Fibroblast of the conjunctiva (primary cell): ENCODE results near the gene TIMP3.

Source experiments
- DNase-seq: peaks from one replicate; pipeline ENCODE4 v3.0.0-alpha.2; 2010; ENCODE audit warnings: low read depth

The TIMP3 gene

DNA sequence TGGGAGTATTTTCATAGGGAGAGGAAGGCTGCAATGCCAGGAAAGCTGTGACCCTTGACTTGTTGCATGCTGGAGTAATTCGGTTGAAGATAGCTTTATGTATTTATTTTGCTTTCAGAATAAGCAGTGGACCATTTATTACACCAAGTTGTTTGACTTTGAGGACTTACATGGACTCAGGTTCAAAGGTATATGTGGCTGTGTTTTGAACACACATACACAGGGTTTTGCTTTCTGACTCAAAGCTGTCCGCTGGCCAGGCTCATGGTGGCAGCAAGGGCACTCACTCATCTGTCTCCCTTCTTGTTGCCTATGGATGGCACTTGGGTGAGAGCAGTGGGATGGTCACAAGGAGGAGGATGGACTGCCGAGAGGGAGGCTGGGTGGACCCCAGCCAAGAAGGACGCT lies 6.5 kb downstream of the TIMP3 start:
- DNase-seq: no peak

GRCh38 chr22:32809786-32810554 lies 8.5 kb downstream of the TIMP3 start:
- DNase-seq: no peak

DNA sequence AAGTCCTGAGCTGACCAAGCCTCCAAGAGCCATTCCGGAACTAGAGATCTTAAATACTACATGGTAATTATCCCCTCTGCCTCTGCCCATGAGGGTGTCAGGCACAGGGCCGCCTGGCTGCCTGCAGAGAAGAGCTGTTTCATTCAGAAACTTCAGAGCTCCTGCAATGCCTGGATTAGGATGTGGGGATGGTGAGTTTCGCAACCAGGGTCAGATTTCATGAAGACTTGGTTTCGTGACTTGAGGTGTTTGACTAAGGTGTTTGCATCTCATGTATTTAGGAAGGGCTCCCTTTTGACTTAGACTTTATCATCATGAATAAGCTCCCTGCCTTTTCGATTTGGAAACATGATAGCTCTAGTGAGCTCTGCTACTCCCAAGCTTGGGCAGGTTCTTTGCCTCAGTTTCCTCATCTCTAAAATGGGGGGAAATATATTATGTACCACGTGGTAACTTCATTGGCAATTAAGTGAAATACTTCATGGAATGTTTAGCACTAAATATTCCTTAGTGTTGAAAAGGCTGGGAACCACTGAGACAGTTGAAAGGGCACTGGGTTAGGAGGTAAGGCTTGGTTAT lies 9.1 kb downstream of the TIMP3 start:
- DNase-seq: no peak

- DNase-seq: no peak
These were observed 10.5 kb downstream of the TIMP3 start for GRCh38 chr22:32811788-32812545.

GRCh38 chr22:32814285-32814860 lies 12.9 kb downstream of the TIMP3 start:
- no peak for DNase-seq

GRCh38 chr22:32815059-32815458 lies 13.6 kb downstream of the TIMP3 start:
- no peak for DNase-seq

DNA sequence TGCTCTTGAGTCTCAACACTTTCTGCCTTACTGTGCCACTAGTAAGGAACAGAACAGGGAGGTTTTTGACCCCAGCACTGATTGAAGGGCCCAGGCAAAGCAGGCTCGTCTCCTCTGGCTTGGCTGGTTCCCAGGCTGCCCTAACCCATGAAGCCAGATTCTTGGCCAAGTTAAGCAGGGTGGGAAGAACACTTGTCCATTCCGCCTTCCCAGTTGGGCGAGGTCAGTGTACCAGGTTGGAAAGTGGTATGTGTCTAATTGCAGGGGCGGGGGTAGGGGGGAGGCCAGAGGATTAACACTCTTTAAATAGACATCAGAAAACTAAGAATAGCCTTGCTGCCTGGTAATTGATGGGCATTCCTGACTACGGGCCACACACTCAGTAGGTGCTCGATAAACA lies 14.4 kb downstream of the TIMP3 start:
- DNase-seq: no peak

- DNase-seq: no peak
These were observed 15.7 kb downstream of the TIMP3 start for GRCh38 chr22:32817137-32817730.

GRCh38 chr22:32818446-32819115 lies 17.1 kb downstream of the TIMP3 start:
- no peak for DNase-seq

- no peak for DNase-seq
These were observed 17.6 kb downstream of the TIMP3 start for GRCh38 chr22:32819120-32819519.

GRCh38 chr22:32820131-32821119 lies 18.9 kb downstream of the TIMP3 start:
- no peak for DNase-seq

DNA sequence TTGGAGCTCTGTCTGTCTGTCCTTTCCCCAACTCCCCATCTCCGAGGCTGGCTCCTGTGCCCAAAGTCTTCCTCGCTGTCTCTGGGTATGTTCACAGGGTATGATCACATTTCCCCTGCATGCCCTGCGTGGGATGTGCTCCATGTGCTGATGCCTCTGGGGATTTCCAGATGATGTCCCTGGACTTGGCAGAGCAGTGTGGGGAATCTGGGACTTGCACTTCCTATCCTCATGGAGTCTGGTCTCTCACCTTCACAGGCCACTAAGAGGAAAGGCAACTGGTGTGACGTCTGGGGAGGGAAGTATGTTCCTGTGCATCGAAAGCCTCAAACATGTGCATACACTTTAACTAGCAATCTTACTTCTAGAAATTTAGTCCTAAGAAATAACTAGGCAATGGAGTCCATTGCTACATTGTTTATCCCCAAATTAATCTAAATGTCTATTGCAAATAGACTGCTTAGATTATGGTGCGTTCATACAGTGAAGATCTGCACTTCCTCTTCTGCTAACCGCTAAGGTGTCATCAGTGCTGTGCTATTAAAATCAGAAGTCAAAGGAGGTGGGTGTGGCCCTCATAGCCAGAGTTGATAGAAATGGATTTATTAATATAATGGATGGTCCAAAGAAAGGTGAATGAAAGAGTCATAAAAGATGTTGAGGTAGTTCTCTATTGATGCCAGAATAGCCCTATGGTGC lies 20.8 kb downstream of the TIMP3 start:
- DNase-seq: no peak

- no peak for DNase-seq
These were observed 21.7 kb downstream of the TIMP3 start for GRCh38 chr22:32823024-32823730.

DNA sequence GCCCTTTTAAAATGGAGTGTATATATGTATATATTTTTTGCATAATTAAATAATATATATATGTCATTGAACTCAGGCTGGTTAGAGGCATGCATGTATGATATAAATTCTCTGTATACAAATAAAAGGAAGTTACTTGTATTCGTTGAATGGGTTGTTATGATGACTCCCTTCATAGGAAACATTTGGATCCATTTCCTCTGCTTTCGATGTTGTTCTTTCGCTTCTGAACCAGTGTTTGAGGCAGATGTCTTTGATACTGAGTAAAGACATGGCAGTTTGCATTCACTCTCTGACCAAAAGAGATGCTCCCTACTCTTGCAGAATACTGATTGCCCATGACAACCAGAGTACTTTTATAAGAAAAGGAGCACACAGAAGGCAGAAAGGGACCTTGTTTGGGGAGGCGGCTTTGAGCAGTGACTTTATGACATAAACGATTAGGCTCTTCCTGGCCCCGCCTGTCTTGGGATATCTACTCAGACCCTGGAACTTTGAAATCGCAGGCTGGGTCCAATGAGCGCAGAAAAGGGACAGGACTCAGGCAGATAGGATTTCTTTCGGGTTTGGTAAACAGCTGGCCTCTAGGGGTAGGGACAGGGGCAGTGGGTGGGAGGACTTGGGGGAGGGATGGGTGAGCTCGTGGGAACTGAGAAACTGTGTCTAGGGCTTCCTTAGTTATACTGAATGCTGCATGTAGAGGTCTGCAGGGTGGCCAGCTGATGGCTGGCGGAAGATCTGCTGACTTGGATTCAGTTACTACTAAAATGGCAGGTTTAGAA lies 23.2 kb downstream of the TIMP3 start:
- no peak for DNase-seq

GRCh38 chr22:32826537-32826936 lies 25.0 kb downstream of the TIMP3 start:
- no peak for DNase-seq

DNA sequence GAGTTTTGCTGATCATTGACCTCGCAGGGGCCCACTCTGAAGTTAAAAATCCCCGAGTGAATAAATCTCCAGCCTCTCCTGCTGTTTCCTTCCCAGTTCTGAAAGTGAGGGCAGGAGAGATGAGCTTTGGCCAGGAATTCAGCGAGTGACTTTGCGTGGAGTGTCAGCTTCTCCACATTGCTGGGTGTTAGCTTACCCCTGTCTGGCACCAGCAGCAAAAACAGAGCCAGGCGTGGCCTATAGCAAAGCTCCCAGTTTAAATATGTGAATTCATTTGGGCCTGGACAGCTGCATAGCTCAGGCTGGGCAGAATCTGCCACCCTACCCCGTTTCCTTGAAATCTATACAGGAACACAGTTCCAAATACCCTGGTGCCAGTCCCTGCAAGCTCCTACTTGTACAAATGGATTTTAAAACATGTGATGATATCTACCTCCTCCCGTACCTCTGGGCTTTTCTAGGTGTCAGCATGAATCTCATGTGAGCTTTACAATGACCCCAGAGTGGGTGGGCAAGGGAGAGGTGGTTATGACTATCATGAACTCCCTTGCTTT lies 25.6 kb downstream of the TIMP3 start:
- no peak for DNase-seq

- no peak for DNase-seq
These were observed 26.6 kb downstream of the TIMP3 start for GRCh38 chr22:32828150-32828549.

GRCh38 chr22:32828561-32828960 lies 27.1 kb downstream of the TIMP3 start:
- no peak for DNase-seq
